IPS-18a (cell line): ENCODE measurements around the gene MAD2L2.

Source experiments
- H3K27ac ChIP-seq: one replicate; pipeline ENCODE4 v1.5.1; 2013; ENCODE audit warnings: low read length
- H3K27me3 ChIP-seq: one replicate; pipeline ENCODE4 v1.6.1; 2013; ENCODE audit warnings: mild to moderate bottlenecking, low read length; ENCODE audit not compliant: control insufficient read depth, insufficient read depth
- H3K36me3 ChIP-seq: one replicate; pipeline ENCODE4 v1.6.1; 2013; ENCODE audit warnings: low read depth, low read length; ENCODE audit not compliant: control insufficient read depth
- H3K4me1 ChIP-seq: one replicate; pipeline ENCODE4 v1.6.1; 2013; ENCODE audit warnings: low read depth, low read length; ENCODE audit not compliant: control insufficient read depth
- H3K4me3 ChIP-seq: one replicate; pipeline ENCODE4 v1.5.1; 2013; ENCODE audit warnings: low read length
- H3K9ac ChIP-seq: one replicate; pipeline ENCODE4 v1.6.1; 2013; ENCODE audit warnings: mild to moderate bottlenecking, low read length, moderate library complexity
- H3K9me3 ChIP-seq: one replicate; pipeline ENCODE4 v1.6.1; 2013; ENCODE audit warnings: low read depth, low read length; ENCODE audit not compliant: control insufficient read depth

Gene MAD2L2

DNA sequence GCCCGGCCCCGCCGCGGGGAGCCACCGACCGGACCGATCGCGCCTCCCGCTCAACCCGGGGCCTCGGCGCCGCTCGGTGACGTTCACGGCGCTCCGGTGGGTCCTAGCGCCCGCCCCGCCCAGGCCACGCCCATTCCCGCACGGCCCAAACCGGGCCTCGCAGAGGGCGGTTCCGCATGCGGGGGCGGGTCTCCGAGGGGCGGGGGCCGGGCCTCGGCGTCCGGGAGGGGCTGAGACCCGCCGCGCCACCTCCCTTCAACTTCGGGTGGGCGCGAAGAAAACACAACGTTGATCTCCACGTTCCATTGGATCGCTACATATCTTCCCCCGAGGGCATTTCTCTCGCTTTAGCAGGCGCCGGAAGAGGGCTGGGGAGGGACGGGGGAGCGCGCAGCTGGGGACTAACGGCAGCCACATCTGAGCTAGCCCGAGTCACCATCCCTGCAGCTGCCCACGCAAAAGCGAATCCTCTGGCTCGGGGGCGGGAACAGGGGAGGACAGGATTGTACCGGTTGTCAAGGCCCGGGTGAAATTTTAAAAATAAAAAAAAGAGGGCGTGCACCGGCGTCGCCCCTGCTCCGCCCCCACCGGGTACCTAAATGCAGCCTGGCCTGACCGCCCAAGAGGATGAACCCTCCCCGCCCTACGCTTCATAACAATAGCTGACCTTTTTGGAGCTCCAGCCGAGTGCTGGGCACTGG, at the start of gene MAD2L2:
Gene MAD2L2 (minus strand): TSS at position 78 of the 701 bp plus-strand sequence. CDS start 547 bp downstream, outside the sequence.
- peak within 1 kb of the TSS; percentile 78 for H3K9ac ChIP-seq
- no peaks in the 10 kb centered on the region for H3K27me3 ChIP-seq
- H3K9me3 ChIP-seq, result no peaks in the 10 kb centered on the region
- peaks cover 25% of the 10 kb centered on the region for H3K36me3 ChIP-seq
- peak within 1 kb of the TSS; percentile 72 for H3K27ac ChIP-seq
- H3K4me3 ChIP-seq, result peak within 1 kb of the TSS; percentile 82
- H3K4me1 ChIP-seq, result peaks cover 32% of the 10 kb centered on the region

DNA sequence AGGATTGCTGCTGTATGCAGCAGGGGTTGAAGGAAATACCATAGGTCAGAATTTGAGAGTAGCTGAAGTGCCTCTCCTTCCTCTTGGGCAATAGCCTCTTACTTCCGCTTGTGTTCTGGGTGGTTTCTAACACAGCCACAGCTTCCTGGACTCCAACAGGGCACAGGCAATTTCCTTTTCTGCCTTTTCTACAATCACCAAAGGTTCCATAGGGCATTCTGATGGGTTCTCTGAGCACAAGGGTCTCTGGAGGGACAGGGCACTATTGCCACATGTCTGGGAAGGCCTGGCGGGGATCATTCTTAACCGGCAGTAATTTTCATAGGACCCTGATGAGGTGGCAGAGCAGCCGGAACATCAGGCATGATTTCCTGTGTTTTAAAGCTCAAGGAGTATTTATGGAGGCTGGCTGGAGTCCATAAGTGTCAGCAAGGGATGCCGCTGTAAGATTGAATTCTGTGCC, 49.5 kb upstream of the MAD2L2 start:
- Histone ChIP-seq H3K4me3 (no peak overlapping the region), H3K9me3 (no peaks in the 10 kb centered on the region), H3K27me3 (no peaks in the 10 kb centered on the region), H3K4me1 (peaks cover 37% of the 10 kb centered on the region), H3K36me3 (no peaks in the 10 kb centered on the region), H3K9ac (no peak overlapping the region), H3K27ac (no peak overlapping the region)

DNA sequence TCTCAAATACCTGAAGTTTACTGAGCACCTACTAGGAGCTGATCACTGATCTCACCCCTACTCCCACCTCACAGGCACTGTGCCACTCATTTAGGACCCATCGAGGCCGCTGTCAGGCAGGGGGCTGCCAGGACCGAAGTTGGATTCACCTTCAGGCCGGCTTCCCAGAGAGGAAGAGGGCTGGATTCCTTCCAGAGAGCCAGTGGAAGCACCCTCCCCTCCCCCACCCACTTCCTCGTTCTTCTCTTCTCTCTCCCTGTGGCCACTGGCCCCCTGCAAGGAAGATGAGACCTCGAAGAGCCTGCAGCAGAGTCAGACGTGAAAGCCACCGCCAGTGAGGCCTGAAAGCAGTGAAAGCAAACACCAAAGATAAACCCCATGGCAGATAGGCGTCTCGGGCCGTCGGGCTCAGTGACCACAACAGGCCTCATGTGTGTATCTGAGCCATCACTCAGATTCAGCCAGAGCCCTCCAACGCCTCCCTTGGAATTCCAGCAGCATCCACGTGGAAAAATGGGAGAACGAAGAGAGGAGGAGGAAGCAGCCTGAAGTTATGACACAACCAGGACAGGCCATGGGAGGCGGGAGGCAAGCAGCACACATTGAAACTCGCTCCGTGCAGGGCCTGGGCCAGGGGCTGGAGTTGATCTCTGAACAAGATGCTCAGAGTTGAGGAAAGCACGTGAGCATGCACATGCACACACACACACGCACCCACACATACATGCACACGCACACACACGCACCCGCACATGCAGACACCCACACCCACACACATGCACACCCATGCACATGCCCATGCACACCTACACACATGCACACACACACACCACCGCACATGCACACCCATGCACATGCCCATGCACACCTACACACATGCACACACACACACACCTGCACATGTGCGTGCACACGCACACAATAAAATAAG, 48.8 kb upstream of the MAD2L2 start:
- H3K27me3 ChIP-seq, result no peaks in the 10 kb centered on the region
- H3K27ac ChIP-seq, result no peak overlapping the region
- peaks cover 37% of the 10 kb centered on the region for H3K4me1 ChIP-seq
- H3K36me3 ChIP-seq, result no peaks in the 10 kb centered on the region
- H3K9me3 ChIP-seq, result no peaks in the 10 kb centered on the region
- H3K9ac ChIP-seq, result no peak overlapping the region
- no peak overlapping the region for H3K4me3 ChIP-seq

DNA sequence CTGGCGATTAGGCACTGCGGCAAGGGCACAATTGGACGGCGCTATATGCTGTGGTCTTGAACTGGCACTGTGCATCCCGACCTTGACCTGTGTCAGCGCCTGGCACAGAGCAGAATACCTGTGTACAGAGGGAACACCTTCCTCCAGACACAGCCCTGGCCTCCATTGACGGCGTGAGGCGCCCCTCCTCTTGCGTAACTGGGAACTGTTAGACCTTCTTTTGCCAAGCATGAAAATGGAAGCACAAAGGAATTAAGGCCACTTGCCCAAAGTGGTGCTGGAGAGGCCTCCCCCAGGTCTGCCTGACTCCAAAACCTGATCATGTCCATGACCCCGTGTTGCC, 48.2 kb upstream of the MAD2L2 start:
- Histone ChIP-seq H3K4me1 (peaks cover 37% of the 10 kb centered on the region), H3K9me3 (no peaks in the 10 kb centered on the region), H3K4me3 (no peak overlapping the region), H3K27me3 (no peaks in the 10 kb centered on the region), H3K9ac (no peak overlapping the region), H3K36me3 (no peaks in the 10 kb centered on the region), H3K27ac (no peak overlapping the region)

- Histone ChIP-seq H3K4me1 (peaks cover 37% of the 10 kb centered on the region), H3K27me3 (no peaks in the 10 kb centered on the region), H3K9me3 (no peaks in the 10 kb centered on the region), H3K27ac (no peak overlapping the region), H3K36me3 (no peaks in the 10 kb centered on the region), H3K4me3 (no peak overlapping the region), H3K9ac (no peak overlapping the region)
Observed at GRCh38 chr1:11728126-11728806, 47.3 kb upstream of the MAD2L2 start.

DNA sequence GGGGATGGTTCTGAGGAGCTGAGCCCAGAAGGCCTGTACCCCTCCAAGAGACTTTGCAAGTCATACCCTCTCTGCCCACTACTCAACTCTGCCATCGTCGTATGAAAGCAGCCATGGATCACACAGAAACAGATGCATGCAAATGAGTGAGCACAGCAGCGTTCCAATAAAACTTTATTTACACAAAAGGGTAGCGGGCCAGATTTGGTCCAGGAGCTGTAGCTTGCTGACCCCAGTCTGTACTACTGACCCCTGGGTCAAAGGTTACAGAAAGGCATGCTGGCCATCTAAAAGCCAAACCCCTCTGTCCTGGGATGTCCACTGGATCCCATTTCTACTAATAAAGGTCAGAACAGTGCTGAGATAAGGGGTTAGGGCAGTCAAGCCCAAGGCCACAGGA, 46.2 kb upstream of the MAD2L2 start:
- Histone ChIP-seq H3K27me3 (no peaks in the 10 kb centered on the region), H3K9ac (no peak overlapping the region)

GRCh38 chr1:11725616-11726015, 44.7 kb upstream of the MAD2L2 start:
- Histone ChIP-seq H3K9ac (no peak overlapping the region), H3K36me3 (peaks cover 6% of the 10 kb centered on the region), H3K27me3 (no peaks in the 10 kb centered on the region), H3K4me3 (no peak overlapping the region), H3K9me3 (no peaks in the 10 kb centered on the region), H3K27ac (no peak overlapping the region), H3K4me1 (peaks cover 23% of the 10 kb centered on the region)

More for the DNA sequence above, 46.2 kb upstream of the MAD2L2 start:
- Histone ChIP-seq H3K4me1 (peaks cover 32% of the 10 kb centered on the region), H3K27ac (no peak overlapping the region), H3K4me3 (no peak overlapping the region), H3K9me3 (no peaks in the 10 kb centered on the region), H3K36me3 (no peaks in the 10 kb centered on the region)

GRCh38 chr1:11722538-11722937, 41.6 kb upstream of the MAD2L2 start:
- peaks cover 6% of the 10 kb centered on the region for H3K36me3 ChIP-seq
- H3K9me3 ChIP-seq, result no peaks in the 10 kb centered on the region
- no peaks in the 10 kb centered on the region for H3K27me3 ChIP-seq
- no peak overlapping the region for H3K4me3 ChIP-seq
- peaks cover 6% of the 10 kb centered on the region for H3K4me1 ChIP-seq
- H3K27ac ChIP-seq, result no peak overlapping the region
- H3K9ac ChIP-seq, result no peak overlapping the region

- H3K36me3 ChIP-seq, result peaks cover 6% of the 10 kb centered on the region
- H3K4me3 ChIP-seq, result no peak overlapping the region
- H3K9me3 ChIP-seq, result no peaks in the 10 kb centered on the region
- H3K27ac ChIP-seq, result no peak overlapping the region
- no peaks in the 10 kb centered on the region for H3K27me3 ChIP-seq
- no peak overlapping the region for H3K9ac ChIP-seq
- peaks cover 6% of the 10 kb centered on the region for H3K4me1 ChIP-seq
Observed at GRCh38 chr1:11721311-11721710, 40.4 kb upstream of the MAD2L2 start.

DNA sequence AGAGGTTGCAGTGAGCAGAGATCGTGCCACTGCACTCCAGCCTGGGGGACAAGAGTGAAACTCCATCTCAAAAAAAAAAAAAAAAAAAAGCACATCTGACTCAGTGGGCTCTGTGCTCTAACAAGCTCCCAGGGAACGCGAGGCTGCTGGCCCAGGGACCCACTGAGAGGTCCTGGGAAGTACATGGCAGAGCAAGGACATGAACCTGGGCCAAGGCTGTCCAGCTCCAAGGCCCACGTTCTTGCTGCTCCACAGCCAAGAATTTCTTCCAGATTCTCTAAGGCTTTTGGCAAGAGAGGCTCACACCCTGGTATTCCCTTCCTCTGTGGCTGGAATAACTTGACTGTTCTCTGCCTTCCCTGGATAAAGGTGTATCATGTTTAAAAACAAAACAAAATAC, 39.6 kb upstream of the MAD2L2 start:
- H3K36me3 ChIP-seq, result peaks cover 6% of the 10 kb centered on the region
- no peak overlapping the region for H3K27ac ChIP-seq
- no peaks in the 10 kb centered on the region for H3K9me3 ChIP-seq
- H3K9ac ChIP-seq, result no peak overlapping the region
- H3K4me3 ChIP-seq, result no peak overlapping the region
- peaks cover 2% of the 10 kb centered on the region for H3K4me1 ChIP-seq
- H3K27me3 ChIP-seq, result no peaks in the 10 kb centered on the region

GRCh38 chr1:11720033-11720376, 39.1 kb upstream of the MAD2L2 start:
- peak overlapping the region; percentile 46 for H3K4me3 ChIP-seq

More at GRCh38 chr1:11720033-11720376, 39.1 kb upstream of the MAD2L2 start:
- H3K27ac ChIP-seq, result no peak overlapping the region
- no peak overlapping the region for H3K9ac ChIP-seq
- peaks cover 6% of the 10 kb centered on the region for H3K36me3 ChIP-seq
- no peaks in the 10 kb centered on the region for H3K9me3 ChIP-seq
- H3K27me3 ChIP-seq, result no peaks in the 10 kb centered on the region
- no peaks in the 10 kb centered on the region for H3K4me1 ChIP-seq
